ENCODE measurements around the gene RPS6KA2.

RPS6KA2 gene

GRCh38 chr6:166437661-166438060 lies 189.4 kb downstream of the RPS6KA2 start:
- ATAC-seq (ENCODE audit: insufficient read depth, low read depth) (no peak), DNase-seq (no peak)
- no peaks in the 10 kb centered on the region for H3K9me3 ChIP-seq (ENCODE audit: insufficient read depth, low read length, severe bottlenecking)
- no peak overlapping the region for H3K4me2 ChIP-seq (ENCODE audit: insufficient read depth, low read length)
- H3K9ac ChIP-seq (ENCODE audit: low read depth, low read length): no peak overlapping the region
- no peaks in the 10 kb centered on the region for H3K36me3 ChIP-seq (ENCODE audit: insufficient read depth, low read length)
- peaks cover 39% of the 10 kb centered on the region for H3K4me1 ChIP-seq (ENCODE audit: insufficient read depth, low read length)
- H3K79me2 ChIP-seq (ENCODE audit: insufficient read depth, low read length): no peaks in the 10 kb centered on the region
- H2AFZ ChIP-seq (ENCODE audit: low read depth, low read length): no peak overlapping the region
- TF ChIP-seq EZH2 (IDR thresholded peaks at IDR 0.05; ENCODE audit: borderline replicate concordance, low read depth, low read length, severe bottlenecking) (no peak), CTCF (IDR thresholded peaks at IDR 0.05; ENCODE audit: borderline replicate concordance, extremely low read depth, low read length, poor library complexity, severe bottlenecking) (no peak)
- peak overlapping the region; percentile 13; the same call in 1 of the 2 replicates for H3K27ac ChIP-seq (ENCODE audit: low read length)
- no peaks in the 10 kb centered on the region for H3K27me3 ChIP-seq (ENCODE audit: insufficient read depth, low read length, poor library complexity)
- no peak overlapping the region for H3K4me3 ChIP-seq (ENCODE audit: low read depth in 1 of 2, low read length in 2 of 2)
- no peaks in the 10 kb centered on the region for H4K20me1 ChIP-seq (ENCODE audit: insufficient read depth, low read length)

- H3K27me3 ChIP-seq (ENCODE audit: insufficient read depth, low read length, poor library complexity): no peaks in the 10 kb centered on the region
- no peak overlapping the region for H3K4me2 ChIP-seq (ENCODE audit: insufficient read depth, low read length)
- no peaks in the 10 kb centered on the region for H3K36me3 ChIP-seq (ENCODE audit: insufficient read depth, low read length)
- no peaks in the 10 kb centered on the region for H4K20me1 ChIP-seq (ENCODE audit: insufficient read depth, low read length)
- no peak overlapping the region for H3K4me3 ChIP-seq (ENCODE audit: low read depth in 1 of 2, low read length in 2 of 2)
- no peaks in the 10 kb centered on the region for H3K79me2 ChIP-seq (ENCODE audit: insufficient read depth, low read length)
- H3K4me1 ChIP-seq (ENCODE audit: insufficient read depth, low read length): peaks cover 39% of the 10 kb centered on the region
- H3K9me3 ChIP-seq (ENCODE audit: insufficient read depth, low read length, severe bottlenecking): no peaks in the 10 kb centered on the region
- ATAC-seq (ENCODE audit: insufficient read depth, low read depth): no peak
- no peak overlapping the region for H3K9ac ChIP-seq (ENCODE audit: low read depth, low read length)
- H2AFZ ChIP-seq (ENCODE audit: low read depth, low read length): no peak overlapping the region
- DNase-seq: no peak
- TF ChIP-seq EZH2 (IDR thresholded peaks at IDR 0.05; ENCODE audit: borderline replicate concordance, low read depth, low read length, severe bottlenecking) (no peak), CTCF (IDR thresholded peaks at IDR 0.05; ENCODE audit: borderline replicate concordance, extremely low read depth, low read length, poor library complexity, severe bottlenecking) (no peak)
- H3K27ac ChIP-seq (ENCODE audit: low read length): peak overlapping the region; percentile 34; the same call in 1 of the 2 replicates
Measured at GRCh38 chr6:166436195-166437139, 190.6 kb downstream of the RPS6KA2 start.

- Histone ChIP-seq H3K4me3 (ENCODE audit: low read depth in 1 of 2, low read length in 2 of 2) (no peak overlapping the region), H4K20me1 (ENCODE audit: insufficient read depth, low read length) (no peaks in the 10 kb centered on the region), H3K36me3 (ENCODE audit: insufficient read depth, low read length) (no peaks in the 10 kb centered on the region), H3K9ac (ENCODE audit: low read depth, low read length) (no peak overlapping the region), H3K27me3 (ENCODE audit: insufficient read depth, low read length, poor library complexity) (no peaks in the 10 kb centered on the region), H3K9me3 (ENCODE audit: insufficient read depth, low read length, severe bottlenecking) (no peaks in the 10 kb centered on the region), H2AFZ (ENCODE audit: low read depth, low read length) (no peak overlapping the region), H3K4me2 (ENCODE audit: insufficient read depth, low read length) (no peak overlapping the region), H3K27ac (ENCODE audit: low read length) (peak overlapping the region; percentile 30; the same call in 1 of the 2 replicates), H3K79me2 (ENCODE audit: insufficient read depth, low read length) (no peaks in the 10 kb centered on the region), H3K4me1 (ENCODE audit: insufficient read depth, low read length) (peaks cover 39% of the 10 kb centered on the region)
- ATAC-seq (ENCODE audit: insufficient read depth, low read depth): peak; percentile 78
- peak; percentile 71 for DNase-seq
- TF ChIP-seq CTCF (IDR thresholded peaks at IDR 0.05; ENCODE audit: borderline replicate concordance, extremely low read depth, low read length, poor library complexity, severe bottlenecking) (peak; percentile 63), EZH2 (IDR thresholded peaks at IDR 0.05; ENCODE audit: borderline replicate concordance, low read depth, low read length, severe bottlenecking) (no peak)
Measured at GRCh38 chr6:166435574-166435973, 191.5 kb downstream of the RPS6KA2 start.
